MG63 (cell line): ENCODE results near the gene DPP10. TPM values are rescaled to one million over a fixed set of nuclear protein-coding genes. Genes with fewer than 3 reads are reported as not detected.
A peak's percentile ranks its signal among the peaks of the same experiment; 100 is the strongest.
"Not testable (repeated sequence)": the region's sequence is repeated elsewhere in the genome, so short reads cannot be mapped to it uniquely, and the experiment has no call there.

Experiments used
- DNase-seq: peaks from one replicate; pipeline ENCODE4 v3.0.0-alpha.2; 2020
- H3K27me3 ChIP-seq: fragments of 250-450 bp; sonication (Bioruptor Pico); 2 replicates; pipeline ENCODE4 v1.5.1; 2020; ENCODE audit warnings: mild to moderate bottlenecking, moderate library complexity
- H3K36me3 ChIP-seq: fragments of 250-450 bp; sonication (Bioruptor Pico); 2 replicates; pipeline ENCODE4 v1.5.1; 2020; ENCODE audit warnings: mild to moderate bottlenecking, moderate library complexity
- H3K4me3 ChIP-seq: fragments of 250-450 bp; sonication (Bioruptor Pico); 2 replicates; pipeline ENCODE4 v1.5.1; 2020; ENCODE audit warnings: mild to moderate bottlenecking, moderate library complexity
- H3K9me3 ChIP-seq: fragments of 250-450 bp; sonication (Bioruptor Pico); 2 replicates; pipeline ENCODE4 v1.5.1; 2020; ENCODE audit warnings: mild to moderate bottlenecking, moderate library complexity
- total RNA-seq: library from RNA; depleted of rRNA; stranded (reverse); fragments of >200 nt; shearing (Covaris generic); gene quantifications from 2 replicates; pipeline ENCODE4 v1.2.3, GENCODE V29; 2014; ENCODE audit warnings: low replicate concordance; rRNA removed

DPP10 gene
- 1.7 and 6.4 TPM in 2 replicates for total RNA-seq

- H3K4me3 ChIP-seq = no peak within 1 kb of the TSS
- H3K27me3 ChIP-seq = no peaks in the 10 kb centered on the region
- no peaks in the 10 kb centered on the region for H3K36me3 ChIP-seq
- no peaks in the 10 kb centered on the region for H3K9me3 ChIP-seq
- peak; percentile 32 for DNase-seq
These were observed at the start of gene DPP10 for GRCh38 chr2:114442510-114442909. Gene DPP10 (plus strand): TSS chr2:114442641.

GRCh38 chr2:114400890-114401289 is 41.6 kb upstream of the DPP10 start:
- Histone ChIP-seq H3K27me3 (no peaks in the 10 kb centered on the region), H3K9me3 (no peaks in the 10 kb centered on the region), H3K36me3 (no peaks in the 10 kb centered on the region), H3K4me3 (no peak overlapping the region)
- DNase-seq = no peak

DNA sequence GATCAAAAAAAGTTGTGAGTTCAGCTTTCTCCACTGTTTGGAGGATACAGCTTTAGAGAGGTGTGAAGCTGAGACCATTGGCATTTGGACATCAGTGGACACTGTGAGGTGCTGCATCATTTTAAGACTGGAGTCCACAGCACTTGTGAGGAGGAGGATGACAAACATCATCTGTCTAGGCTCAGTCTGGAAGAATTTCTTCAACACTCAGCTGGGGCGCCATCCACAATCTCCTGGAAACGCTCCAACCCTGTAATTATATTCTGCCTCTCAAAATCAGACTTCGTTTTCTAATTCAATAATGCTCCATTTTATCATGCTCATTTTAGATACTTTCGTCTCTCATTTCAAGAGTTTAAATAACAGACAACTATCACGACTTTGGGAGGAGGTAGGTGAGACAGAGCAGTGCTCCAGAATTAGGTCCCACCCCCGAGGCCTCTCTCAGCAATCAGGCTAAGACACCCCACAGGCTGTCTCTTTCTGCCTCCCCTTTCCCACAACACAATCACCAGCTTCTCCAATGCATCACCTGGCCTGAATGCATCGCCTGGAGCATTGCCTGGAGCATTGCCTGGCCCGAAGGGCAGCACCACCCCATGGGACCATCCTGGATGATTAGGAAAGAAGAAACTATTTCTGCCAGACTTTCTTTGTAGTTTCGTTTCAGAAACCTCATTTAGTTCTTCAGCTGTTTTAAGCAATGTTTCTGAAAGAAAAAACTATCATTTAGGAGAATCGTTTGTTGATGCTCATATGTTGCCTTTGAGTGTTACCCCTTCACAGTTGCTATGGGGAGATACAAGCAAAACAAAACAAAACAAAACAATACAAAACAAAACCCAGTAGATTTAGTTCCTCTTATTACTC is 37.0 kb upstream of the DPP10 start:
- H3K9me3 ChIP-seq = no peaks in the 10 kb centered on the region
- no peak overlapping the region for H3K4me3 ChIP-seq
- no peaks in the 10 kb centered on the region for H3K36me3 ChIP-seq
- DNase-seq = no peak
- no peaks in the 10 kb centered on the region for H3K27me3 ChIP-seq

- Histone ChIP-seq H3K4me3 (no peak overlapping the region), H3K27me3 (no peaks in the 10 kb centered on the region), H3K36me3 (no peaks in the 10 kb centered on the region), H3K9me3 (no peaks in the 10 kb centered on the region)
- DNase-seq = no peak
These were observed 36.1 kb upstream of the DPP10 start for GRCh38 chr2:114406347-114406746.

DNA sequence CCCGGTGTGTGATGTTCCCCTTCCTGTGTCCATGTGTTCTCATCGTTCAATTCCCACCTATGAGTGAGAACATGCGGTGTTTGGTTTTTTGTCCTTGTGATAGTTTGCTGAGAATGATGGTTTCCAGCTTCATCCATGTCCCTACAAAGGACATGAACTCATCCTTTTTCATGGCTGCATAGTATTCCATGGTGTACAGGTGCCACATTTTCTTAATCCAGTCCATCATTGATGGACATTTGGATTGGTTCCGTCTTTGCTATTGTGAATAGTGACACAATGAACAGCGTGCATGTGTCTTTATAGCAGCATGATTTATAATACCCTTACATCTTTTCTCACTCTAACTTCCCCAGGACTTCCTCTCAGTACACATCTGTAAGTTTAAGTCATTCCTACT is 35.1 kb upstream of the DPP10 start:
- H3K36me3 ChIP-seq, H3K9me3 ChIP-seq, H3K27me3 ChIP-seq, DNase-seq, H3K4me3 ChIP-seq: not testable (repeated sequence)

DNA sequence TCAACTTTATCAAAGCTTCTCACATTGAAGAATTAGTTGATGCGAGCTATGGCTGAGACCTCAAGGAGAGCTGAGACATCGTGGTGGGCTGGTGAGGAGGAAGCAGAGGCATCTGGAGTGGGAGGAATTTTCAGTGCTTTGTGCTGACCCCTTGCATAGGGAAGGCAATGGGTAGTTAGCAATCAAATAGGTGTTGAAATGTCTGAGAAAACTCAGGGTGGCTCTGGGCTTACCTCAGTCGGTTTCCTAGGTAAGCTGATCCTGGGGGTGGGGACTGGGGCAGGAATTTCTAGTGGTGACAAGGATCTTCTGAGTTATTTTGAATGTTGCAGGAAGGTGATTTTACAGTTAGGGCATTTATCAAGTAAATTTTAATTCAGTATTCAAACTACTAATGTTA is 20.7 kb upstream of the DPP10 start:
- Histone ChIP-seq H3K9me3 (no peaks in the 10 kb centered on the region), H3K36me3 (no peaks in the 10 kb centered on the region), H3K27me3 (no peaks in the 10 kb centered on the region), H3K4me3 (no peak overlapping the region)
- no peak for DNase-seq

DNA sequence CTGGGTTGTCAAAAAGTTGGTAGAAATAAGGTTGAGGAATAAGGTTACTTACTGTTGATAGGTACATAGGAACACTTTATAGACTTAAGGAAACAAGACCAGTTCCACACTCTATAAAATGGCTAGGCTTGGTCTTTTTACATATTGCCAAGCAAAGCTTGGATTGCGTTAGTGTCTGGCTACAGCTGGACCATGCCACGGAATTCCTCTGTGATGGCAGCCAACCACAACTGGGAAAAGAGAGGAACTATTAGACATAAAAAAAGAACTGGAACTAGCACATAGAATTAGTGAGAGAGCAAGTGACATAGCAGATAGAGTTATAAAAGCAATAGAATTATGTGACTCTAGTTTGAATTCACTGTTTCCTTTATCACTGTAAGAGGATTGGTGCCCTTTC is 17.7 kb upstream of the DPP10 start:
- no peak overlapping the region for H3K4me3 ChIP-seq
- H3K9me3 ChIP-seq = no peaks in the 10 kb centered on the region
- H3K36me3 ChIP-seq = no peaks in the 10 kb centered on the region
- no peaks in the 10 kb centered on the region for H3K27me3 ChIP-seq
- DNase-seq = no peak

DNA sequence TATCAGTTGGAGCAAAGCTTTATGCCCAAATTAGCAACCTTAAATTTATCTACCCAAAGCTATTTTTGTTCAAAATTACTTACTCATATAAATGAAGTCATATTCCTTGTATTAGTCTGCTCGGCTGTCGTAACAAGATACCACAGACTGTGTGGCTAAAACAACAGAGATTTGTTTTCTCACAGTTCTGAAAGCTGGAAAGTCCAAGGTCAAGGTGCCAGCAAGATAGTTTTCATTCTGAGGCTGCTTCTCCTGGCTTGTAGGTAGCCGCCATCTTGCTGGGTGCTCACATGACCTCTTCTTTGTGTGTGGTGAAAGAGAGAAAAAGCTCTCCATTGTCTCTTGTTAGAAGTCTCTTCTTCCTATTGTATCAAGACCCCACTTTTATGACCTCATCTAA is 15.7 kb upstream of the DPP10 start:
- Histone ChIP-seq H3K36me3 (no peaks in the 10 kb centered on the region), H3K27me3 (no peaks in the 10 kb centered on the region), H3K9me3 (no peaks in the 10 kb centered on the region), H3K4me3 (no peak overlapping the region)
- no peak for DNase-seq

DNA sequence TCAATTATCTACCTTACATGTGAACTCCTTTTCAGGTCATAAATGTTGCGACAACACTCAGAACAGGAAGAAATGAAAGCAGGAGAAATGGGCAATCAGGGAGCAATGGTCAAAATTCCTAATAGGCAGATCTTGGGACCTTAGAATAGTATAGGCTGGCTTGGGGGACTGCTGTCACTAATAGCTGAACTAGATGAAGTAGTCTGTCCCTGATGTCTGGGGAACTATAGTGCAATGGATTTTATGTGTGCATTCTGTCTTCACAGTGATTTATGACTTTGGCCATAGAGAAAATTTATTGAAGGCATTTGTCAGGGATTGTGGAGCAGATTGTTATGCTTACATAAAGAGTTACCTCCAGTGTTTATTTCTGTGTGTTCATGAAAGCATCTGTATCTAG is 6.1 kb upstream of the DPP10 start:
- no peak for DNase-seq
- no peak overlapping the region for H3K4me3 ChIP-seq
- H3K36me3 ChIP-seq = no peaks in the 10 kb centered on the region
- H3K9me3 ChIP-seq = no peaks in the 10 kb centered on the region
- H3K27me3 ChIP-seq = peaks cover 3% of the 10 kb centered on the region

DNA sequence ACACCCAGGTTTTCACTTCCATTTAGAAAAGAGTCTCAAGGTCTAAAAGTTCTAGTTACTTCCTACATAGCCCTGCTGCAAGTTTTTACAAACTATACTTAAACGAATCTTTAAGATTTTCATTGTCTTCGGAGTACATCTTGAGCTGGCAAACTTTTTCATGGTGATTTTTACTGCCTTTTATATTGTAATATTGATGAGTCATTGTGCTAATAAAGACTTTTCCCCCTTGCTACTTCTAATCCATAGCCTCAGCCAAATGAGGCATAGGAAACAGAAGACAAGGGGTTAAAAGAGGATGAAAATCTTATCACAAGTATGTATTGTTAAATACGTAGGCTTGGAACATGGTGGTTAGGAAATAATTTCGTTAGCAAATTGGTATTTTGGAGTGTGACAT is 4.1 kb downstream of the DPP10 start:
- Histone ChIP-seq H3K4me3 (no peak overlapping the region), H3K9me3 (no peaks in the 10 kb centered on the region), H3K36me3 (no peaks in the 10 kb centered on the region), H3K27me3 (peaks cover 5% of the 10 kb centered on the region; the same call in 1 of the 2 replicates)
- DNase-seq = no peak

GRCh38 chr2:114450639-114451038 is 8.2 kb downstream of the DPP10 start:
- H3K4me3 ChIP-seq = no peak overlapping the region

DNA sequence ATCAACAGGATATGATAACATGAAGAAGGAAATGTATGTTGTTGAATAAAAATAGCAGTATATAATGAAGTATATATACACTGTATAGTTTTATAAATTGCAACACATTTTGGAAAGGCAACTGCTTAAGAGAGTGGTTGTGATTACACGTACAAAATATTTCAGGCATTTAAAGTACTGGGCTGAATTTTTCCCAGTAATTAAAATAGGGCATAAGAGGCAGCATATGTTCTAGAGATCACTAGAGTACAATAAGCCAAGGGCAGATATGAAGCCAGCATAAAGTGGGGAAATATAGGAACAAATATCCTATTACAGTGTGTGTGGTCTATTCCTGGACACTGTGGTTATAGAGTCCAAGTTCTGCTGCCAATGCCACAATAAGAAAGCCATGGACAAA is 14.1 kb downstream of the DPP10 start:
- Histone ChIP-seq H3K9me3 (no peaks in the 10 kb centered on the region), H3K4me3 (no peak overlapping the region), H3K36me3 (no peaks in the 10 kb centered on the region), H3K27me3 (no peaks in the 10 kb centered on the region; the same call in 1 of the 2 replicates)
- DNase-seq = no peak

More at GRCh38 chr2:114450639-114451038, 8.2 kb downstream of the DPP10 start:
- no peaks in the 10 kb centered on the region for H3K36me3 ChIP-seq
- H3K9me3 ChIP-seq = no peaks in the 10 kb centered on the region
- H3K27me3 ChIP-seq = peaks cover 5% of the 10 kb centered on the region; the same call in 1 of the 2 replicates
- no peak for DNase-seq

- Histone ChIP-seq H3K4me3 (no peak overlapping the region), H3K27me3 (no peaks in the 10 kb centered on the region; the same call in 1 of the 2 replicates), H3K36me3 (no peaks in the 10 kb centered on the region), H3K9me3 (no peaks in the 10 kb centered on the region)
- no peak for DNase-seq
These were observed 15.5 kb downstream of the DPP10 start for GRCh38 chr2:114457956-114458355.

DNA sequence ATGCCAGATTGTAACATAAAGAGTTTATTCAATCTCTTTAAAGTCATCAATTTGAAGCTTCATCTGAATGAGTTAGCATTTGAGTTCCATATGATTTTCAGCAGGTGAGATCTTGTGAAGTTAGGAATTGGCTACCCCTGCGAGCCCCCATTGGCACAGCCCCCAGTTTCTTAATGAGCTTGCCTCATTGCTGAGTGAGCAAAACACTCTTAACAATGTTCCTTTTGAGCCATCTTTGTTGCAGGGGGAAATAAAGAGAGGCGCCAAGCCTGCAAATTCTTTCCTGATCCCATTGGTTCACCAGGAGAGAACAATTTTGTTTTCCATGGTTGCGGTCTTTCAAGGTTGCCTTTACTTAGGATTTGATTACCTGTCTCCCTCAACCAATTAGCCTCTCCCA is 18.7 kb downstream of the DPP10 start:
- DNase-seq = no peak
- no peak overlapping the region for H3K4me3 ChIP-seq
- no peaks in the 10 kb centered on the region for H3K36me3 ChIP-seq

DNA sequence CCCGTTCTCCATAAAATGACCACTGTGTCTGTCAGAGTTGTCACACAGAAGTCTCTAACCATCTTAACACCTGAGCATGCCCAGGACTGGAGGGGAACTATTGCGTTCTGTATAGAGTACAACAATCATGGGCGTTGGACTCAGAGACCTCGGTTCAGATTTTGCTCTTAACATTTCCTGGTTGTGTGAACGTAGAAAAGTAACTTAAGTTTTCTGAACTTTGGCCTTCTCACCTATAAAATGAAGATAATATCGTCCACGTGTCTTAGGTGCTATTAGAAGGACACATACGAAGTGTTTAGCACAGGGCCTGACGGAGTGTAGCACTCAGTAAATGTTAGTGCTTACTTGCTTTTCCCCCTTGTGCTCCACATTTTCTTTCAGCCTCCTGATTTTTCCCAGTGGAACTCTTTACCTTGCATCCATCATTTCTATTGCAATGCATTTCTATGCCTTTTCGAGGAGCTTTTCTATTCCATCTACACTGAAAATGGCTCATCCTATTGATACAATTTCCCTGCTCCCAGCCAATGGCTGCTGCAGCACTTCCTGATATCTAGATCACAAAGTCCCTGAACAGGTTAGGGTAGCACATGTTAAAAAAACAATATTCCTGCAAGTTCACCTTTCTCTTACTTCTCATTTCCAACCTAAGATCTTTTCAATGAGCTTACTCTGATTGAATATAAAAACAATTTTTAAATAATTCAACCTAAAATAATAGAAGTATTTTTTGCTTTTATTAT is 22.7 kb downstream of the DPP10 start:
- DNase-seq = no peak
- Histone ChIP-seq H3K36me3 (no peaks in the 10 kb centered on the region), H3K9me3 (no peaks in the 10 kb centered on the region), H3K4me3 (no peak overlapping the region), H3K27me3 (no peaks in the 10 kb centered on the region; the same call in 1 of the 2 replicates)

More for the DNA sequence above, 18.7 kb downstream of the DPP10 start:
- Histone ChIP-seq H3K9me3 (no peaks in the 10 kb centered on the region), H3K27me3 (no peaks in the 10 kb centered on the region; the same call in 1 of the 2 replicates)

DNA sequence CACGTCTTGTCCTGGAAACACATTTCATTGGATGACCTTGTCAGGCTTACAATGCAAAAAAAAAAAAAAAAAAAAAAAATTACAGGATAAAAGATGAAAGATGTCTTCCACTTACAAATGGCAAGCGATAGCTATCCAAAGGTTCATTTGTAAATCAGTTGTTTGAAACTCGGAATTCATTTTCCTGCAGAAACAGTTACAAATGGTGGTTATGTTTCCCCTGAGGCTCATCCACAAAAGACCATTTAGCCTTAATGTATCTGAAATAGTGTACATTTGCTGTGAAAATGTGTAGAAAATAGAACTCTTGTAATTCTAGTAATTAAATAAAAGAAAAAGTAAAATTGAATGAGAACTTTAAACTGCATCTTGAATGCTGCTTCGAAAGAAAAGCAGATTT is 25.9 kb downstream of the DPP10 start:
- DNase-seq = no peak
- Histone ChIP-seq H3K4me3 (no peak overlapping the region), H3K27me3 (no peaks in the 10 kb centered on the region; the same call in none of the 2 replicates), H3K9me3 (no peaks in the 10 kb centered on the region), H3K36me3 (no peaks in the 10 kb centered on the region)

- DNase-seq = no peak
- Histone ChIP-seq H3K9me3 (no peaks in the 10 kb centered on the region), H3K4me3 (no peak overlapping the region), H3K36me3 (no peaks in the 10 kb centered on the region), H3K27me3 (no peaks in the 10 kb centered on the region; the same call in none of the 2 replicates)
These were observed 29.8 kb downstream of the DPP10 start for GRCh38 chr2:114472246-114472645.
